Middle frontal gyrus (tissue), 1 donor: ENCODE measurements around the gene CDH4.
"Not testable (repeated sequence)": the region's sequence is repeated elsewhere in the genome, so short reads cannot be mapped to it uniquely, and the experiment has no call there.

Source experiments
- DNase-seq: peaks from one replicate; pipeline ENCODE4 v3.0.0-alpha.2; 2015; ENCODE audit warnings: low spot score; ENCODE audit errors: extremely low spot score

CDH4 gene

DNA sequence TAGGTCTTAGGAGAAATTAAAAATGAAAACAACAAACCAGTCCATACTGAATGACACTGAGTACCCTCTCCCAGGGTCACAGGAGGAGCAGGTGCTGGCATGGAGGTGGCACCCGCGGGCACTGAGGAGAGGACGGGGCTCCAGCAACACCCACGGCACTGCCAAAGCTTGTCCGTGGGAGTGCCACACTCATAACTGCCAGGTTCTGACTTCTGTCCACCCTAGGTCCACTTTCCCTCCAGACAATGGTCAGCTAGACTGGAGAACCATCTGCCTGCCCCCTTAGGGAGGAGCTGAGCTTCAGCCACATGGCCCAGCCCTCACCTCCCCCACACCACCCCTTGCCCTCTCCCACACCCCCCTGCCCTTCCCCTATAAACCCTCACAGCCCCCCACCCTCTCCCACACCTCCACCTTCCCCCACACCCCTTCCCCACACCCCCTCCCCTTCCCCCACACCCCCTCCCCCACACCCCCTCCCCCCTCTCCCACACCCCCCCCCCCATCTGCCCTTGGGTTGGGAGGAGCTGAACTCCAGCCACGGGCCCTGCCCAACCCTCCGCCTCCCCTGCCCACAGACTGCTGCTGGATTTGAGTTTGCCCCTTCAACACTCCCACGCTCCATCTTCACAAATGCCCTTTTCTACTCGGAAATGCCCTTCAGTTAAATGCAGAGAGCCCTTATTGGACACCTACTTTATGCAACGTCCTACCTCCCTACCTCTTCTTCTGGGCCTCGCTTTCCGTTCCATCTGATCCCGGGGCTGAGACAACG, 684.1 kb downstream of the CDH4 start:
- no peak for DNase-seq

DNA sequence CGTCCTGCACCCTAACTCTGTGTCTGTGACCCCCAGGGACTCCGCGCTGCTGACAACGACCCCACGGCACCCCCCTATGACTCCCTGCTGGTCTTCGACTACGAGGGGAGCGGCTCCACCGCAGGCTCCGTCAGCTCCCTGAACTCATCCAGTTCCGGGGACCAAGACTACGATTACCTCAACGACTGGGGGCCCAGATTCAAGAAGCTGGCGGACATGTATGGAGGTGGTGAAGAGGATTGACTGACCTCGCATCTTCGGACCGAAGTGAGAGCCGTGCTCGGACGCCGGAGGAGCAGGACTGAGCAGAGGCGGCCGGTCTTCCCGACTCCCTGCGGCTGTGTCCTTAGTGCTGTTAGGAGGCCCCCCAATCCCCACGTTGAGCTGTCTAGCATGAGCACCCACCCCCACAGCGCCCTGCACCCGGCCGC, 684.7 kb downstream of the CDH4 start:
- DNase-seq = no peak

DNA sequence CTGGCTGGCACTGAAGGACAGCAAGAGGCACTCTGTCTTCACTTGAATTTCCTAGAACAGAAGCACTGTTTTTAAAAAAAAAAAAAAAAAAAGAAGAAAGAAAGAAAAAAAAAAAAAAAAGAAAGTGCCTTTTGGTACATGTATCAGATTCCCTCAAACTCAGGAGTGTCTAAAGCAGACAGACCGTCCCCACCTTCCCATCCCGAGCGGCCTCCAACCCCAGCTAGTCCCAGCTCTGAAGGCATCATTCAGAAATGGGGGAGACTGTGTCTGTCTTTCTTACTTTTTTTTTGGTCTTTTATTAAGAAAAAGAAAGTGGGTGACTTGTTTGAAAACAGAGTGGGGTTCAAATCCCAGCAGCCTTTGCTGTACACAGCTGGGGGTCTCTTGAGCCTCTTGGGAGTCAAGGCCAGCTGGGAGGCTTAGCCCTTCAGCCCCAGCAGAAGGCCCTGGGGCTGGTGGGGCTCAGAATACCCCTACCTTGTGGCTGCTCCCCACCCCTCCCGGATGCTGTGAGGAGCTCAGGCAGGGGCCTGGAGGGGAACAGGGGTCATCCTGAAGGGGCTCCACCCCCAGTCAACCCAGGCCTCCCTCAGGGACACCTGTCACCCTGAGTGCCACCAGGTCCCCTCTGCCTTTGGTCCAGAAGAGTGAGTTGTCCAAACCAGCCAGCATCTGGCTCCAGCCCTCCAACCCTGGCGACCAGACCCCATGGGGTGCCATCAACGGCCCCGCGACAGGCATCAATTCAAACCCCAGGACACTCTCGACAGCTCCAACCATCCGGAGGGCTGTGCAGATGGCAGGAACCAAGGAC, 685.3 kb downstream of the CDH4 start:
- no peak for DNase-seq

DNA sequence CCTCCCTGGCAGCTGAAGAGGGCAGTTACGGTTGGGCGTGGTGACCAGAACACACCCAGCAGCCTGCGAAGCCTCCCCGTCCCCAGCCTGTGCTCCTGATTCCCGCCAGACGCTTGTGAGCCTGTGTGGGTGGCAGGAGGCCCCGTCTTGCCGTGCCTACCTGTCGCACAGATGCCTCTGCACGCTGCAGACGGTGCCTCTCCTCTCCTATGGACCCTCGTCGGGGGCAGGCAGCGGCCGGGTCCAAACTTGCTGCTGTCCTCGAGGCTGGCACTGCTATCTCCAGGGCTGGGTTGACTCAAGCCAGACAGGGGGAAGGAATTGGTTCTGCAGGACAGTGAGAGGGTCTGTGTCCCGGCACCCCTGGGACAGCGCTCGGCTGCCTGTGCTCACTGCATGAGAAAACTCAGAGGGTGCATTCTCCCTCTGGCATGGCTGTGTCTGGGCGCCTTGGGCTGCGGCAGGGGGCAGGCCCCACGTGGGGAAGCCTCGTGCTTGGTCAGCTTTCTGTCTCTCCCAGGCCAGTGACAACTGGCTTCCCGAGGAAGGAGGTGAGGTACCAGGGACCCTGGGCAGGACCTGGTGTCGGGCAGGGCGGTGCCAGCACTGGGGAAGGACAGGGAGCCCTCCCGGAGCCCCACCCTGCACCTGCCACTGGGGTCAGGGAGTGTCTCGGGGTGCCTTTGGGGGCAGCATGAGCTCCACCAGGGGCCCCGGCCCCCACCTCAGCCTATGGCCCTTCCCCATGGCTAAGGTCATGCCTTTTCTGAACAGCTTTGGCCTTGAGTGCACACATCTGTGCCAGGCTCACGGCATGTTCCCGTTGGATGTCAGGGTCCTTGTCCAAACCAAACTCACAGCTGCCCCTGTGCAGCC, 686.1 kb downstream of the CDH4 start:
- DNase-seq = no peak

DNA sequence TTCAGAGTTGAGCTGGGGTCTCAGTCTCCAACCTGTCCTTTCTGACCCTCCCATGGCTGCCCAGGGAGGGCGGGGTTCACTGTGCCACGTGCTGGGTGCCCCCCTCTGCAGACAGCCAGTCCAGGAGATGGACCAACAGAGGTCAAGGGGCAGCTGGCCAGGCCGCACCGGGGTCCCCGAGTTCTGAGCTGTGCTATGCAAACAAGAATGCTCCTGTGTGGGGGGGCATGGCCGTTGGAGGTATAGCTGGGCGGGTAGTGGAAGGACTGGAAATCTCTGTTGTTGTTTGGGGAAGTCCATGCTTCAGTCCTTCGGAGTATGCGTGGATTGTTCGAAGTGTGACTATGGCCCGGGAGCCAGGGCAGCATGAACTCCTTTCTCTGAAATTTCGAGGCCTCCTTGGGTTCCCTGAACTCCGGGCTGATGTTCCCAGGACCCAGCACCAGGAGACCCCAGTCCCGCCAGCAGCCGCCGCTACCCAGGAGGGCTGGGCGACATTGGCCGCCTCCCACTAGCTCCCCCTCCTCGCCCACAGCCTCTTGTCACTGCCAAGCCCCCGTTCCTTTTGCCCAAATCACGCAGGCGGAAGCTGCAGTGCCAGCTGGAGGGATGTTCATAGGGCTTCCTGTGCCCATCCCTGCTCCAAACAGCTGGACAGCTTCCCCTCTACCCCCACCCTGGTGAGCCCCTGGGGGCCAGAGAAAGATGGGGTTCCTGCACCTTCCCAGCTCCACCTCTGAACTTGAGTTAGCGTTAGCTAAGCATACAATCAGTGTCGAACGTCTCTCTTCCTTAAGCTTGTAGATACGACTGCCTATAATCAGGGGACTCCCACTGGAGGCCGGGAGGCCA, 687.0 kb downstream of the CDH4 start:
- no peak for DNase-seq

DNA sequence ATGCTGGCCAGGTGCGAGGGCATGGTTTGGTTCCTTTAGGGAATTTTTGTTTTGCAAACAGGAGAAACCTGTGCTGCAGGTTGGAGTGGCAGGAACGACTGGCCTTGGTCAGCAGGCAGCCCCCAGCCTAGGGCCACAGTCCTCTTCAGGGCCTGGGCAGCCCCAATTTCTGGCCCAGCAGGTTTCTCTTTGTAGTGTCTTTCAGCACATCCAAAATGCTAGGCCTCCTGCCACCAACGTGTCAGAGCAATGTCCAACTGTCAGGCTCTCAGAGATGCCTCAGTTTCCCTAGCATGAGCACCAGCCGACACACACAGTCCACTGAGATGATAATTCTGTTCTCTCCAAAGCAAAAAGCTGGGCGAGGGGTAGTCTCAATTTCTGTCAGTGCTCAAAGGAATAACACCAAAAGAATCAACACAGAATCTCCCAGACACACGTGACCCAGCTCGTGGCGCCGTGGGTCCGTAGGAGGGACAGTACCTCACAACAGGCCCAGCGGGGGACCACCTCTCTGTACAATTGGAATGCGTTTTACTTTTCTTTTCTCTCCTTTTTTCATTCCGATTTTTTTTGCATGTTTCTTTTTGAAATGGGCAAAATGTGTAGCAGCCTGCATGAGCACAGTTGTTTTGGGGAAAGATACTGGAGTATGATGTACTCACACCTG, 687.8 kb downstream of the CDH4 start:
- DNase-seq = no peak

DNA sequence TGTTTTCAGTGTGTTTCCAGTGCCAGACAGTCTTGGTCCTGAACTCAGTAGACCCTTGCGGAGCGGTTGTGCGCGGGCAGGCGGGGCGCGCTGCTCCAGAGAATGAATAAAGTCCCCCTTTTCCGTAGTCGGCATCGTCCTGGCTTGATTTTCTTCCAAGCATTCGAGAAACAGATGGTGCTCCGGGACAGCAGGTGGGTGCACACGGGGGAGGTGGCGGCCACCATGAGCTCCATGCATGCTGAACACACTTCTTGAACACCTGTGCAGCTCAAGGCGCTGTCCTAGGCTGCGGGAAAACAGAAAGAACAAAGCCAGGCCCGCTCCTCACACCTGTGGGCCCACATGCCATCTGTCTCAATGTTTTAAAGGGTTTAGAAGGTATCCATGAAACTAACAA, 688.4 kb downstream of the CDH4 start:
- DNase-seq = no peak

DNA sequence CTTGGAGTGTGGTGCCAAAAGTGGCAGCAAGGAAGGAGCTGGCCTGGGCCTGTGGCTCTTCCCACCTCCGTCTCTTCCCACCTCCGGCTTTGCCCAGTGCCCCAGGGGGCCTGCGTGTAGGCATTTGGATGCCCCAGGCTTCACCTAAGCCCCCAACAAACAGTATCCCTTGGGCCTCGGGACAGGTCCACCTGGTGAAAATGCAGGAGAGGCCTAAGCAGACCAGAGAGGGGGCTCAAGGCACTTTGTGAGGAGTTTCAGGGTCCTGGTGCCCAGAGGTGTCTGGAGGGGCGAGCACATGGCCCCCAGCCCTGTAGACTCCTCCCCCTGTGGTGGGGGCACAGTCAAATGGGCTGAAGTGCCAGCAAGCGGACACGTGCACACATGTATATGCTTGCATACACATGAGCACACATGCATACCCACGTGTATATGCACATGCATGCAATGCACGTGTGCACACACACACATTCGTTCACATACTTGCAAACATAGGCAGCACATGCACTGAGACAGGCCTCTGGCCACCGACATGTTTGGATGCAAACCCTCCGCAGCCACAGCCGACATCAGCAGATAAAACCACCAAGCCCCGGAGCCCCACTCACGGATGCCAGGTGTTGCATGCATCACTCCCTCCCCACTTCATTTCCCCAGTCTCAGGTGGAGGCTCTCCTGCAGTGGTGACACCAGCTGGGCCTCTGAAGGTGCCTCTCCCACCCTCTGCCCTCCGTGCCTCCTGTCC, 689.1 kb downstream of the CDH4 start:
- DNase-seq = no peak

DNA sequence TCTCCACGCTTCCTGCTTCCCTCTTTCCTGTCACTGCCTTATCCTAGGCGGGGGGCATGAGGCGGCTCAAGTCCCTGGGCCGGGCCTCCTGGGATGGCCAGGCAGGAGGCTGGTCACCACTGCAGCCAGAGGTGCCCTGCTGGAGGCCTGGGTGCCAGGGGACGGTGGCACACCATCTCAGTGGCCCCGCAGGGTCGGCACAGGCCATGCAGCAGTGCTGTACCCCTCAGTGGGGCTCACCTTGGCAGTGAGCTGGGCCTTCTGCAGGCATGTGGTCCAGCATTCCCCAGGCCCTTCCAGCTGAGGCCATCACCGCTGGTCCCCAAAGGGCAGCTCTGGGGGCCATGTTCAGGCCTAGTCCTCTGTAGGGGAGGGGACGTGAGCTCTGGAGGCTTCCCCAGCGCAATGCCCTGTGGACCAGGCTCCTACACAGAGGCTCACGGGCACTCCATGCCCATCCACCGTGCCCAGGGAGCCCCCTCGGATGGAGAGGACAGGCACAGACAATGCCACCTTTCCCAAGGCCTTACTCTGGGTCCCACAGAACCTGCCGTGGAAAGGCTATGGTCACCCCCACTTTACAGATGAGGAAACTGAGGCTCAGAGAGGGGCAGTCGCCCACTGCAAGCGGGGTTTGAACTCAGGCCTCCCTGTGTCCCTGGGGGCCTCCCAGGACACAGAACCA, 689.8 kb downstream of the CDH4 start:
- no peak for DNase-seq

DNA sequence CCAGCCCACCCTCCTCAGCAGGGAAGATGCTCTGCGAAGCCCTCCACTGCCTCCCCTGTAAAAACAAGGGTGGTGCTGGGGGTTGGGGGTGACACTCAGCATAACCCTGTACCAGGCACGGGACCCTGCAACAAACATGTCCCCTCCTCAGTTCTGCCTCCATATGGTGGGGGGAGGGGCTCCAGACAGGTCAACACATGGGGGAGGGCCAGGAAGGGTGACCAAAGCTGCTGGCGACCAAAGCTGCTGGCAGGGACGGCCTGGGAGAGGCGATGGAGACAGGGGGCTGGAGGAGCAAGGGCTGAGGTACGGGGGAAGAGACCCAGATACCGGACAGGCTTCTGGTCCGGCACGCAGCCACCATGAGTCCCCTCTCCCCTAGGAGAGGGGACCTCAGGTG, 690.5 kb downstream of the CDH4 start:
- no peak for DNase-seq

DNA sequence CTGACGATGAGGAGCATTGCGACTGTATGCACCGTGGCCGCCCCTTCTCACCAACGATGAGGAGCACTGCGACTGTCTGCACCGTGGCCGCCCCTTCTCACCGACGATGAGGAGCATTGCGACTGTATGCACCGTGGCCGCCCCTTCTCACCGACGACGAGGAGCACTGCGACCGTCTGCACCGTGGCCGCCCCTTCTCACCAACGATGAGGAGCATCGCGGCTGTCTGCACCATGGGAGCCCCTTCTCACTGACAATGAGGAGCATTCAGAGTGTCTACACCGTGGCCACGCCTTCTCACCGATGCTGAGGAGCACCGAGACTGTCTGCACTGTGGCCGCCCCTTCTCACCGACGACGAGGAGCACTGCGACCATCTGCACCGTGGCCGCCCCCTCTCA, 692.9 kb downstream of the CDH4 start:
- DNase-seq = not testable (repeated sequence)

DNA sequence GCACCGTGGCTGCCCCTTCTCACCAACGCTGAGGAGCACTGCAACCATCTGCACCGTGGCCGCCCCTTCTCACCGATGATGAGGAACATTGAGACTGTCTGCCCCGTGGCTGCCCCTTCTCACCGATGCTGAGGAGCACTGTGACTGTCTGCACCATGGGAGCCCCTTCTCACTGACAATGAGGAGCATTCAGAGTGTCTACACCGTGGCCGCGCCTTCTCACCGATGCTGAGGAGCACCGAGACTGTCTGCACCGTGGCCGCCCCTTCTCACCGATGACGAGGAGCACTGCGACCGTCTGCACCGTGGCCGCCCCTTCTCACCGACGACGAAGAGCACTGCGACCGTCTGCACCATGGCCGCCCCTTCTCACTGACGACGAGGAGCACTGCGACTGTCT, 693.4 kb downstream of the CDH4 start:
- not testable (repeated sequence) for DNase-seq

DNA sequence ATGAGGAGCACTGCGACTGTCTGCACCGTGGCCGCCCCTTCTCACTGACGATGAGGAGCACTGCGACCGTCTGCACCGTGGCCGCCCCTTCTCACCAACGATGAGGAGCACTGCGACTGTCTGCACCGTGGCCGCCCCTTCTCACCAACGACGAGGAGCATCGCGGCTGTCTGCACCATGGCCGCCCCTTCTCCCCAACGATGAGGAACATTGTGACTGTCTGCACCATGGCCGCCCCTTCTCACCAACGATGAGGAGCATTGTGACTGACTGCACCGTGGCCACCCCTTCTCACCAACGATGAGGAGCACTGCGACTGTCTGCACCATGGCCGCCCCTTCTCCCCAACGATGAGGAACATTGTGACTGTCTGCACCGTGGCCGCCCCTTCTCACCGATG, 696.0 kb downstream of the CDH4 start:
- not testable (repeated sequence) for DNase-seq

DNA sequence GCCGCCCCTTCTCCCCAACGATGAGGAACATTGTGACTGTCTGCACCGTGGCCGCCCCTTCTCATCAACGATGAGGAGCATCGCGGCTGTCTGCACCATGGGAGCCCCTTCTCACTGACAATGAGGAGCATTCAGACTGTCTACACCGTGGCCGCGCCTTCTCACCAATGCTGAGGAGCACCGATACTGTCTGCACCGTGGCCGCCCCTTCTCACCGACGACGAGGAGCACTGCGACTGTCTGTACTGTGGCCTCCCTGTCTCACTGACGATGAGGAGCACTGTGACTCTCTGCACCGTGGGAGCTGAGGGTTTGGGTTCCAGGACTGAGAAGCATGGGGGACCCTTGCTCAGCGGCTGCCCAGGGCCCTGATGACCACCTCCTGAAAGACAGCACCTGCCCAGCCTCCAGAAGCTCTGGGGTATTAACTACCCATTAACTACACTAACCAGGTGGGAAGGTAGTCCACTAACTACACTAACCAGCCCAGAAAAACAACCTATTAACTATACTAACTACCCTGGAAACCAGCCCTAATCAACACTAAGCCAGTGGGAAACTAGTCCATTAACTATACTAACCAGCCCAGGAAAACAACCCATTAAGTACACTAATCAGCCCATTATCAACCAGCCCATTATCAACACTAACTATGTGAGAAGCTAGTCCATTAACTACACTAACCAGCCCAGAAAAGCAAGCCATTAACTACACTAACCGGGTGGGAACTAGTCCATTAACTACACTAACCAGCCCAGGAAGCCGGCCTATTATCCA, 696.7 kb downstream of the CDH4 start:
- DNase-seq = no peak

DNA sequence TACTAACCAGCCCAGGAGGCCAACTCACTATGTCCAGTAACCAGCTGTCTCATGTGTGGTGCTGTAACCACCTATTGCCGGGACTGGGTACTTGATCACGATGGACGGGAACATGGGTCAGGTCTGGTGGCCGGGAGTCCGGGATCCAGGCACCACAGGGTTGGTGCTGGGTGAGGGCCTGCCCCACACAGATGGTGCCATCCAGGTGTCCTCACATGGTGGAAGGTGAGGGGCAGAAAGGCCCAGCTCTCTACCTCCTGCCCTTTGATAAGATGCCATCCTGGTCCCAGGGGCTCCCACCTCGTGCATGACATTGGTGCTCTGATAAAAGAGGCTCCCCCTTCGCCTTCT, 697.3 kb downstream of the CDH4 start:
- DNase-seq = no peak

DNA sequence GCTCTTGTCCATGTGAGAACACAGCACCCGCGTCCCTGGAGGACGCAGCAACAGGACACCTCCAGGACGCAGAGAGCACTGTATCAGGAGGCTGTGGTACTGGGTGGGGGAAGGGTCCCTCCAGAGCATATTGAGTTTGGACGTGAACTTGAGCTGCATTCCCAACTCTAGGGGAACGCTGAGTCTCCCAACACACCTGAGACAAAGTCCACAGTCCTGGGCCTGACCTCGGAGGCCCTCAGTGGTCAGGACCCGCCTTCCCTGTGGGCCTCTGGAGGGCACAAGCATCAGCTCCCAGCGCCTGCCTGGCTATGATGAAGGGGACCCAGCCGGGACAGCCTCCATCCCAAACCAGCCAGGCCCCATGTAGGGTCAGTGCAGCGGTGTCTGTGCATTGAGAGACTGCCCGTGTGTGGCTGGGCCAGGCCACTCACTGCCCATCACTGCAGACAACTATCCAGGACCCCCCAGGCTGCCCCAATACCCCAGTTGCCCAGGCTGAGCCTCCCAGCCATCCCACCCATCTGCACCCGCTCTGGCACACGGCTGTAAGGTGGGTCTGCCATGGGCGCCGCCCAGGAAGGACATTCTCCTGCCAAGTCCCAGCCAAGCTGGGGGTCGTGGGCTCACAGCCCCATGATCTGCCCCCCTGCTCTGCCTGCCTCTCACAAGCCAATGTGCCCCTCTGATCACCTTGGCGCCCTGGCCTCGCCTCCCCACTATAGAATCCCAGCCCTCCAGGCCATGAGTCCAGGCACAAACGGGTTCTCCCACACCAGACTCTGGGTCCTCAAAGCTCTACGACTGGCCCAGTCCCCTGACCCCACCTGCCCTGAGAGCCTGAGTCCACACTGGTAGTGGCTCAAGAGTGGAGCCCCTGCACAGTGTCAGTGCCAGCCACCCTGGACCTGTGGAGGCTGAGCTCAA, 697.9 kb downstream of the CDH4 start:
- no peak for DNase-seq

DNA sequence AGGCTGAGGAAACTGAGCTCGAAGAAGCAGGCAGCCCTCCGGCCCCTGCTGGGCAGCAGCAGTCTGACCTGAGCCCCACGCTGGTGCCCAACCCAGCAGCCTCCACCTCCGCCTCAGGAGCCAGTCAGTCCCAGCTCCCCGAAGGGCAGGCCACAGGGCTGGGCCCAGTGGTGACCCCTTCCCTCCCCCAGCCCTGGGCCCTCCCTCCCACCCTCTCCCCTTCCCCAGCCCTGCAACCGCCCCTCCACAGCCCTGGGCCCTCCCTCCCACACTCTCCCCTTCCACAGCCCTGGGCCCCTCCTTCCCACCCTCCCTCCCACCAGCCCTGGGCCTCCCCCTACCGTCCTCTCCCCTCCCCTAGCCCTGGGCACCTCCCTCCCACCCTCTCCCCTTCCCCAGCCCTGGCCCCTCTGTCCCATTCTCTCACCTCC, 698.6 kb downstream of the CDH4 start:
- no peak for DNase-seq
